ENCODE results near the gene HRH4.

GRCh38 chr18:24472591-24472990 is 12.2 kb downstream of the HRH4 start:
- TF ChIP-seq POLR2A (IDR thresholded peaks at IDR 0.05) (no peak), CTCF (IDR thresholded peaks at IDR 0.05) (no peak)
